Loucy (cell line): Measurements from ENCODE around the gene CEBPZOS.

ENCODE experiments used
- H2AFZ ChIP-seq: fragments of 200-600 bp; sonication (generic); 2 replicates; pipeline ENCODE4 v1.6.0; 2016; ENCODE audit warnings: antibody characterized with exemption, mild to moderate bottlenecking, low read length, moderate library complexity
- H3F3A ChIP-seq: fragments of 200-600 bp; 2 replicates; pipeline ENCODE4 v1.6.0; 2016; ENCODE audit warnings: antibody characterized with exemption, low read depth, mild to moderate bottlenecking
- H3K27me3 ChIP-seq: fragments of 200-600 bp; sonication (generic); 2 replicates; pipeline ENCODE4 v1.6.1; 2014; ENCODE audit warnings: low read length, mild to moderate bottlenecking; ENCODE audit not compliant: insufficient read depth, poor library complexity, severe bottlenecking
- H3K36me3 ChIP-seq: fragments of 200-600 bp; sonication (generic); 2 replicates; pipeline ENCODE4 v1.6.1; 2016; ENCODE audit warnings: low read length; ENCODE audit not compliant: insufficient read depth
- H3K4me1 ChIP-seq: fragments of 200-600 bp; sonication (generic); 2 replicates; pipeline ENCODE4 v1.5.1; 2014; ENCODE audit warnings: low read length, mild to moderate bottlenecking; ENCODE audit not compliant: insufficient read depth, poor library complexity, severe bottlenecking
- H3K4me2 ChIP-seq: fragments of 200-600 bp; sonication (generic); 2 replicates; pipeline ENCODE4 v1.6.0; 2014; ENCODE audit warnings: antibody characterized with exemption, low read length, low read depth, mild to moderate bottlenecking; ENCODE audit not compliant: poor library complexity, severe bottlenecking
- H3K4me3 ChIP-seq: fragments of 200-600 bp; sonication (generic); 2 replicates; pipeline ENCODE4 v1.5.1; 2014; ENCODE audit warnings: low read length, mild to moderate bottlenecking, mixed read lengths; ENCODE audit not compliant: poor library complexity, severe bottlenecking
- H3K79me2 ChIP-seq: fragments of 200-600 bp; sonication (generic); 2 replicates; pipeline ENCODE4 v1.6.1; 2014; ENCODE audit warnings: low read length; ENCODE audit not compliant: insufficient read depth
- H3K9ac ChIP-seq: fragments of 200-600 bp; sonication (generic); 2 replicates; pipeline ENCODE4 v1.6.0; 2014; ENCODE audit warnings: mild to moderate bottlenecking, low read depth, low read length, moderate library complexity; ENCODE audit not compliant: poor library complexity, severe bottlenecking
- H3K9me2 ChIP-seq: fragments of 200-600 bp; sonication (generic); replicated peaks from 2 replicates; pipeline ENCODE4 v1.6.1; 2016; ENCODE audit warnings: low read depth, low read length, mixed read lengths
- H3K9me3 ChIP-seq: fragments of 200-600 bp; sonication (generic); 2 replicates; pipeline ENCODE4 v1.6.1; 2014; ENCODE audit warnings: mild to moderate bottlenecking, antibody characterized with exemption, low read length, low read depth; ENCODE audit not compliant: insufficient read depth
- H4K20me1 ChIP-seq: fragments of 200-600 bp; sonication (generic); 2 replicates; pipeline ENCODE4 v1.6.0; 2014; ENCODE audit warnings: antibody characterized with exemption, low read length, mild to moderate bottlenecking; ENCODE audit not compliant: insufficient read depth, poor library complexity, severe bottlenecking
- EZH2phosphoT487 ChIP-seq: fragments of 200-600 bp; IDR thresholded peaks from 2 replicates; pipeline ENCODE4 v1.6.1; 2018; ENCODE audit warnings: antibody characterized with exemption, mild to moderate bottlenecking, moderate library complexity, borderline replicate concordance
- TF ChIP-seq, protein P1 (sequence below): fragments of 200-600 bp; sonication (generic); conservative IDR thresholded peaks from 2 replicates; pipeline ENCODE4 v1.5.1; 2014; ENCODE audit warnings: mild to moderate bottlenecking, antibody characterized with exemption, low read length

CEBPZOS gene

DNA sequence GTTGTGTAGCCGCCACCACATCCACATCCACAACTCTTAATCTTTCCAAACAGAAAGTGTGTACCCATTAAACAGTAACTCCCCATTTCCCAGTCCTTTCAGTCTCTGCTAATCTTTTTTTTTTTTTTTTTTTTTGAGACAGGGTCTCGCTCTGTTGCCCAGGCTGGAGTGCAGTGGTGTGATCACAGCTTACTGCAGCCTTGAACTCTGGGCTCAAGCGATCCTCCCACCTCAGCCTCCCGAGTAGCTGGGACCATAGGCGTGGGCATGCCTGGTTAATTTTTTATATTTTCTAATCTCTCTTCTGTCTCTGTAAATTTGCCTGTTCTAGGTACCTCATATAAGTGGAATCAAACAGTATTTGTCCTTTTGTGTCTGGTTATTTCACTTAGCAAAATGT lies 43.1 kb upstream of the CEBPZOS start:
- Histone ChIP-seq H3K9me2 (no peaks in the 10 kb centered on the region), H3K9ac (no peak overlapping the region), H3K4me3 (no peak overlapping the region), H3K4me2 (no peak overlapping the region), H3F3A (no peaks in the 10 kb centered on the region), H2AFZ (no peak overlapping the region), H3K27me3 (no peaks in the 10 kb centered on the region), H3K36me3 (peaks cover 7% of the 10 kb centered on the region; the same call in 1 of the 2 replicates), H3K9me3 (no peaks in the 10 kb centered on the region), H3K79me2 (peaks cover 66% of the 10 kb centered on the region), H4K20me1 (peaks cover 24% of the 10 kb centered on the region), H3K4me1 (peaks cover 46% of the 10 kb centered on the region)
- TF ChIP-seq, protein P1, sequence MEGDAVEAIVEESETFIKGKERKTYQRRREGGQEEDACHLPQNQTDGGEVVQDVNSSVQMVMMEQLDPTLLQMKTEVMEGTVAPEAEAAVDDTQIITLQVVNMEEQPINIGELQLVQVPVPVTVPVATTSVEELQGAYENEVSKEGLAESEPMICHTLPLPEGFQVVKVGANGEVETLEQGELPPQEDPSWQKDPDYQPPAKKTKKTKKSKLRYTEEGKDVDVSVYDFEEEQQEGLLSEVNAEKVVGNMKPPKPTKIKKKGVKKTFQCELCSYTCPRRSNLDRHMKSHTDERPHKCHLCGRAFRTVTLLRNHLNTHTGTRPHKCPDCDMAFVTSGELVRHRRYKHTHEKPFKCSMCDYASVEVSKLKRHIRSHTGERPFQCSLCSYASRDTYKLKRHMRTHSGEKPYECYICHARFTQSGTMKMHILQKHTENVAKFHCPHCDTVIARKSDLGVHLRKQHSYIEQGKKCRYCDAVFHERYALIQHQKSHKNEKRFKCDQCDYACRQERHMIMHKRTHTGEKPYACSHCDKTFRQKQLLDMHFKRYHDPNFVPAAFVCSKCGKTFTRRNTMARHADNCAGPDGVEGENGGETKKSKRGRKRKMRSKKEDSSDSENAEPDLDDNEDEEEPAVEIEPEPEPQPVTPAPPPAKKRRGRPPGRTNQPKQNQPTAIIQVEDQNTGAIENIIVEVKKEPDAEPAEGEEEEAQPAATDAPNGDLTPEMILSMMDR = no peak
- TF ChIP-seq EZH2phosphoT487 = no peak

DNA sequence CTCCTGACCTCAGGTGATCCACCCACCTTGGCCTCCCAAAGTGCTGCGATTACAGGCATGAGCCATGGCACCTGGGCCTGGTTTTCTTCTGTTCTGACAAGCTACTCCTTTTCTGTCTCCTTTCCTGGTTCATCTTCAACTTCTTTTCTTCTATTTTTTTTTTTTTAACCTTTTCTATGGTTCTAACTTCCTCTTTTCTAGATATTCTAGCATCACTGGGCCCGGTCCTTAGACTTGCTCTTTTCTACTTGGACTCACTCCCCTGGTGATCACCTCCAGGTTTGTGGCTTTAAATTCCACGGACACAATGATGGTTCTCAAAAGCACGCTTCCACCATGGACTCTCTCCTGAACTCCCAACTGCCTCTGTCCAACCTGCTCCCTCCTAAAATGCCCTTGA lies 41.5 kb upstream of the CEBPZOS start:
- Histone ChIP-seq H3K4me1 (peaks cover 43% of the 10 kb centered on the region), H3K27me3 (no peaks in the 10 kb centered on the region), H3K4me3 (peak overlapping the region; percentile 86), H3F3A (no peaks in the 10 kb centered on the region), H3K36me3 (0 out of 2 replicates have a peak, but pooled peaks cover 3% of the 10 kb centered on the region), H3K79me2 (peaks cover 66% of the 10 kb centered on the region), H3K9ac (peak overlapping the region; percentile 96), H2AFZ (no peak overlapping the region), H4K20me1 (peaks cover 24% of the 10 kb centered on the region), H3K9me3 (no peaks in the 10 kb centered on the region), H3K9me2 (no peaks in the 10 kb centered on the region), H3K4me2 (peak overlapping the region; percentile 99)
- TF ChIP-seq, protein P1 = no peak
- no peak for TF ChIP-seq EZH2phosphoT487

DNA sequence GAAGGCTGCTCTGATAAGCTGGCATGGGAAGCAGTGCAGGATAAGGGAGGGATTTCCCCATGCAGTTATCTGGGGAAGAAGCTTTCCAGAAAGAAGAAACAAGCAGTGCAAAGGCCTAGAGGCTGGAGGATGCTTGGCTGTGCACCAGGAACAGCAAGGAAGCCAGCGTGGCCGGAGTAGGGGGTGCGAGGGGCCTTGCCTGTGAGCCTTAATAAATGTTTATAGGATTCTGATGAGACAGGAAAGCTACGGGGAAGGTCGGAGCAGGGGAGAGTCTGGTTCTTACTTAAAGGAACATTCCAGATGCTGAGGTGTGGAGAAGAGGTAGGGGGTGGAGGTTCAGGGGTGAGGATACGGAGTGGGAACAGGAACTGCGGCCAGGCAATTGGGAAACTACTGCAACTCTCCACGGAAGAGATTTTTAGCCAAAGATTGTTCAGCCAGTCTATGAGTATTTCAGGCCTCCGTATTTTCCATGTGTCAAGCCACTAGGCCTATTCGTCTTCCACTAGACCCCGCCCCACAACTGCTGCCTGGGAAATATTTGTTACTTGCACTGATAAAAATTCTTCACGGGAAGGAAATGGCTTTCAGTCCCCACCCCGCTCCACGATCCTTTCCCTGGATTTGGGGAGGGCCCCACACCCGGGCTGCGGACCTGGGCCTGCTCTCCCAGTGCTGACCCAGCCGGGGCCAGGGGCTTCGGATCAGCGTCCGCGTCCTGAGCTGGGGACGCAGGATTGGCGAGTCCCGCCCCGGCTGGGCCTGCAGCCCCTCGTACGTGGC lies 40.0 kb upstream of the CEBPZOS start:
- H3F3A ChIP-seq = no peaks in the 10 kb centered on the region
- H4K20me1 ChIP-seq = peaks cover 14% of the 10 kb centered on the region
- H3K9ac ChIP-seq = peak overlapping the region; percentile 96
- peak overlapping the region; percentile 95 for H2AFZ ChIP-seq
- H3K4me3 ChIP-seq = peak overlapping the region; percentile 86
- H3K36me3 ChIP-seq = 0 out of 2 replicates have a peak, but pooled peaks cover 3% of the 10 kb centered on the region
- H3K4me2 ChIP-seq = peak overlapping the region; percentile 99
- no peaks in the 10 kb centered on the region for H3K9me2 ChIP-seq
- no peaks in the 10 kb centered on the region for H3K27me3 ChIP-seq
- H3K9me3 ChIP-seq = no peaks in the 10 kb centered on the region
- peaks cover 56% of the 10 kb centered on the region for H3K79me2 ChIP-seq
- H3K4me1 ChIP-seq = peaks cover 30% of the 10 kb centered on the region
- no peak for TF ChIP-seq EZH2phosphoT487
- TF ChIP-seq, protein P1 = no peak
